Karpas-422 (cell line): ENCODE measurements around the gene FASN. TPM values are rescaled to one million over a fixed set of nuclear protein-coding genes. Genes with fewer than 3 reads are reported as not detected.

Experiments
- DNase-seq: peaks from one replicate; pipeline ENCODE4 v3.0.0-alpha.2; 2015
- H2AFZ ChIP-seq: fragments of 200-600 bp; sonication (generic); 2 replicates; pipeline ENCODE4 v1.6.1; 2014; ENCODE audit warnings: antibody characterized with exemption, low read length, mixed read lengths
- H3K27ac ChIP-seq: fragments of 200-600 bp; sonication (generic); 2 replicates; pipeline ENCODE4 v1.5.1; 2014; ENCODE audit warnings: mild to moderate bottlenecking, low read length, moderate library complexity
- H3K27me3 ChIP-seq: fragments of 200-600 bp; sonication (generic); 2 replicates; pipeline ENCODE4 v1.6.1; 2014; ENCODE audit warnings: low read length, mixed read lengths
- H3K36me3 ChIP-seq: fragments of 200-600 bp; sonication (generic); 2 replicates; pipeline ENCODE4 v1.6.1; 2014; ENCODE audit warnings: low read length, mixed read lengths; ENCODE audit not compliant: insufficient read depth
- H3K4me1 ChIP-seq: fragments of 200-600 bp; sonication (generic); 2 replicates; pipeline ENCODE4 v1.6.1; 2014; ENCODE audit warnings: mild to moderate bottlenecking, low read length, mixed read lengths
- H3K4me2 ChIP-seq: fragments of 200-600 bp; sonication (generic); 2 replicates; pipeline ENCODE4 v1.6.1; 2014; ENCODE audit warnings: low read length, low read depth, mild to moderate bottlenecking; ENCODE audit not compliant: poor library complexity, severe bottlenecking
- H3K4me3 ChIP-seq: fragments of 200-600 bp; sonication (generic); 2 replicates; pipeline ENCODE4 v1.5.1; 2014; ENCODE audit warnings: mild to moderate bottlenecking, antibody characterized with exemption, low read length, mixed read lengths
- H3K79me2 ChIP-seq: fragments of 200-600 bp; sonication (generic); 2 replicates; pipeline ENCODE4 v1.6.1; 2014; ENCODE audit warnings: mild to moderate bottlenecking, low read length, mixed read lengths
- H3K9ac ChIP-seq: fragments of 200-600 bp; sonication (generic); 2 replicates; pipeline ENCODE4 v1.6.0; 2014; ENCODE audit warnings: low read length
- H3K9me2 ChIP-seq: fragments of 200-600 bp; sonication (generic), shearing (Covaris generic); replicated peaks from 2 replicates; pipeline ENCODE4 v1.6.0; 2014; ENCODE audit warnings: mild to moderate bottlenecking, low read length, moderate library complexity; ENCODE audit not compliant: insufficient read depth
- H3K9me3 ChIP-seq: fragments of 300-700, 200-600 bp; sonication (generic); 2 replicates; pipeline ENCODE4 v1.6.1; 2014; ENCODE audit warnings: low read length, mixed read lengths
- H4K20me1 ChIP-seq: fragments of 200-600 bp; sonication (generic); 2 replicates; pipeline ENCODE4 v1.6.1; 2014; ENCODE audit warnings: mild to moderate bottlenecking, antibody characterized with exemption, low read length, low read depth; ENCODE audit not compliant: insufficient read depth
- total RNA-seq: library from RNA; depleted of rRNA; stranded (reverse); fragments of >200 nt; shearing (Covaris generic); gene quantifications from 2 replicates; pipeline ENCODE4 v1.2.3, GENCODE V29; 2014; ENCODE audit warnings: low replicate concordance

The FASN gene
- total RNA-seq, 1 experiment from 2014 or later, result 94.1 TPM

- Histone ChIP-seq H3K9ac (no peak overlapping the region), H3K4me2 (no peak overlapping the region), H3K27me3 (no peaks in the 10 kb centered on the region), H3K9me2 (no peaks in the 10 kb centered on the region), H2AFZ (no peak overlapping the region), H3K79me2 (peaks cover 28% of the 10 kb centered on the region), H3K4me1 (peaks cover 26% of the 10 kb centered on the region), H3K9me3 (no peaks in the 10 kb centered on the region), H3K36me3 (no peaks in the 10 kb centered on the region), H3K27ac (no peak overlapping the region), H3K4me3 (no peak overlapping the region), H4K20me1 (peaks cover 12% of the 10 kb centered on the region; the same call in 1 of the 2 replicates)
- DNase-seq, result no peak
These were observed 36.8 kb downstream of the FASN start for GRCh38 chr17:82061047-82061925.

GRCh38 chr17:82060614-82061013 lies 37.4 kb downstream of the FASN start:
- Histone ChIP-seq H3K27me3 (no peaks in the 10 kb centered on the region), H3K36me3 (no peaks in the 10 kb centered on the region), H3K4me1 (peaks cover 23% of the 10 kb centered on the region), H3K27ac (no peak overlapping the region), H3K79me2 (peaks cover 23% of the 10 kb centered on the region), H2AFZ (no peak overlapping the region), H3K4me3 (no peak overlapping the region), H3K9ac (no peak overlapping the region), H3K9me2 (no peaks in the 10 kb centered on the region), H3K4me2 (no peak overlapping the region), H3K9me3 (no peaks in the 10 kb centered on the region), H4K20me1 (peaks cover 16% of the 10 kb centered on the region; the same call in 1 of the 2 replicates)
- no peak for DNase-seq

- Histone ChIP-seq H3K9me3 (no peaks in the 10 kb centered on the region), H3K27ac (no peak overlapping the region), H3K36me3 (no peaks in the 10 kb centered on the region), H3K9me2 (no peaks in the 10 kb centered on the region), H3K4me3 (no peak overlapping the region), H3K4me2 (no peak overlapping the region), H4K20me1 (peaks cover 16% of the 10 kb centered on the region; the same call in 1 of the 2 replicates), H2AFZ (no peak overlapping the region), H3K4me1 (peaks cover 23% of the 10 kb centered on the region), H3K79me2 (peaks cover 18% of the 10 kb centered on the region), H3K9ac (no peak overlapping the region), H3K27me3 (no peaks in the 10 kb centered on the region)
- no peak for DNase-seq
These were observed 38.0 kb downstream of the FASN start for GRCh38 chr17:82060001-82060380.

GRCh38 chr17:82059272-82060000 lies 38.6 kb downstream of the FASN start:
- Histone ChIP-seq H3K79me2 (peaks cover 13% of the 10 kb centered on the region), H3K27ac (no peak overlapping the region), H4K20me1 (0 out of 2 replicates have a peak, but pooled peaks cover 11% of the 10 kb centered on the region), H3K9me2 (no peaks in the 10 kb centered on the region), H3K4me1 (peaks cover 18% of the 10 kb centered on the region), H3K27me3 (no peaks in the 10 kb centered on the region), H3K9me3 (no peaks in the 10 kb centered on the region), H3K36me3 (no peaks in the 10 kb centered on the region), H3K4me2 (no peak overlapping the region), H3K9ac (no peak overlapping the region), H2AFZ (no peak overlapping the region), H3K4me3 (no peak overlapping the region)
- DNase-seq, result no peak

GRCh38 chr17:82058855-82059249 lies 39.2 kb downstream of the FASN start:
- no peak overlapping the region for H3K4me3 ChIP-seq
- H3K4me1 ChIP-seq, result peaks cover 12% of the 10 kb centered on the region
- no peak overlapping the region for H3K27ac ChIP-seq
- 0 out of 2 replicates have a peak, but pooled peaks cover 11% of the 10 kb centered on the region for H4K20me1 ChIP-seq
- no peaks in the 10 kb centered on the region for H3K9me3 ChIP-seq
- no peaks in the 10 kb centered on the region for H3K9me2 ChIP-seq
- H3K36me3 ChIP-seq, result no peaks in the 10 kb centered on the region
- no peak for DNase-seq
- H2AFZ ChIP-seq, result no peak overlapping the region
- H3K79me2 ChIP-seq, result peaks cover 7% of the 10 kb centered on the region
- H3K27me3 ChIP-seq, result no peaks in the 10 kb centered on the region
- no peak overlapping the region for H3K9ac ChIP-seq
- no peak overlapping the region for H3K4me2 ChIP-seq

- Histone ChIP-seq H3K9ac (no peak overlapping the region), H3K9me2 (no peaks in the 10 kb centered on the region), H3K79me2 (peaks cover 6% of the 10 kb centered on the region), H2AFZ (no peak overlapping the region), H4K20me1 (0 out of 2 replicates have a peak, but pooled peaks cover 9% of the 10 kb centered on the region), H3K9me3 (no peaks in the 10 kb centered on the region), H3K4me2 (no peak overlapping the region), H3K4me1 (peaks cover 13% of the 10 kb centered on the region), H3K27me3 (no peaks in the 10 kb centered on the region), H3K27ac (no peak overlapping the region), H3K36me3 (no peaks in the 10 kb centered on the region), H3K4me3 (no peak overlapping the region)
- DNase-seq, result no peak
These were observed 39.7 kb downstream of the FASN start for GRCh38 chr17:82058230-82058854.

GRCh38 chr17:82056729-82057621 lies 41.1 kb downstream of the FASN start:
- Histone ChIP-seq H3K36me3 (no peaks in the 10 kb centered on the region), H3K27me3 (no peaks in the 10 kb centered on the region)

More at GRCh38 chr17:82056729-82057621, 41.1 kb downstream of the FASN start:
- H3K9me2 ChIP-seq, result no peaks in the 10 kb centered on the region
- peaks cover 17% of the 10 kb centered on the region; the same call in 1 of the 2 replicates for H4K20me1 ChIP-seq
- H3K9ac ChIP-seq, result no peak overlapping the region
- H3K4me1 ChIP-seq, result peaks cover 21% of the 10 kb centered on the region
- no peak overlapping the region for H3K4me3 ChIP-seq
- H3K27ac ChIP-seq, result no peak overlapping the region
- H3K9me3 ChIP-seq, result no peaks in the 10 kb centered on the region
- peaks cover 17% of the 10 kb centered on the region for H3K79me2 ChIP-seq
- H3K4me2 ChIP-seq, result no peak overlapping the region
- H2AFZ ChIP-seq, result no peak overlapping the region
- no peak for DNase-seq
